Activated CD4-positive, alpha-beta T cell treated with anti-CD3 and anti-CD28 coated beads for 36 hours (primary cell): Measurements from ENCODE around the gene ELK3. TPM values are rescaled to one million over a fixed set of nuclear protein-coding genes. Genes with fewer than 3 reads are reported as not detected.

Source experiments
- ATAC-seq: fragments of 200-7000 bp; cut with Tn5 transposase; one replicate; pipeline ENCODE4 v1.10.0; 2021; ENCODE audit warnings: mild to moderate bottlenecking, moderate library complexity
- CTCF ChIA-PET: fragments of 350-600 bp; sonication (Branson Sonifier 250); formaldehyde crosslinking; loops from one replicate; lab custom pipeline; 2021; ENCODE audit warnings: antibody characterized with exemption; lab: Charles Lee
- POLR2A ChIA-PET: fragments of 350-600 bp; sonication (Branson Sonifier 250); formaldehyde crosslinking; loops from one replicate; lab custom pipeline; 2021; ENCODE audit warnings: antibody characterized with exemption, inconsistent platforms; lab: Charles Lee
- DNase-seq: peaks from one replicate; pipeline ENCODE4 v3.0.0-alpha.2; 2020
- H3K27ac Mint-ChIP-seq: one replicate; pipeline ENCODE4 v1.8.0; 2021; ENCODE audit warnings: mixed read lengths
- H3K27me3 Mint-ChIP-seq: one replicate; pipeline ENCODE4 v1.8.0; 2021; ENCODE audit warnings: mixed read lengths
- H3K36me3 Mint-ChIP-seq: one replicate; pipeline ENCODE4 v1.8.0; 2021; ENCODE audit warnings: low read depth, mixed read lengths
- H3K4me1 Mint-ChIP-seq: one replicate; pipeline ENCODE4 v1.8.0; 2021; ENCODE audit warnings: mixed read lengths
- H3K4me3 Mint-ChIP-seq: one replicate; pipeline ENCODE4 v1.8.0; 2021; ENCODE audit warnings: mild to moderate bottlenecking, moderate library complexity, mixed read lengths
- H3K9me3 Mint-ChIP-seq: one replicate; pipeline ENCODE4 v1.8.0; 2021; ENCODE audit warnings: low read depth, mixed read lengths
- intact Hi-C, 2 experiments: fragments of 100-400 bp; cut with DNase I in 1 of 2; cut with micrococcal nuclease in 1 of 2; formaldehyde crosslinking; loops; one replicate each; pipeline versions ENCODE4 v1.14.2 to v1.15.1; 2022 to 2024; cut with DNase I, micrococcal nuclease
- total RNA-seq, 2 experiments: library from RNA; stranded (reverse); gene quantifications; one replicate each; pipeline ENCODE4 v1.2.3, GENCODE V29; 2021

ELK3 gene
- total RNA-seq, 2 experiments from 2014 or later = 17.0 to 17.4 TPM

- intact Hi-C loops = no loop called here
- peaks cover 58% of the 10 kb centered on the region for H3K36me3 Mint-ChIP-seq
Observed at GRCh38 chr12:96285158-96285557, 91.0 kb downstream of the ELK3 start.

DNA sequence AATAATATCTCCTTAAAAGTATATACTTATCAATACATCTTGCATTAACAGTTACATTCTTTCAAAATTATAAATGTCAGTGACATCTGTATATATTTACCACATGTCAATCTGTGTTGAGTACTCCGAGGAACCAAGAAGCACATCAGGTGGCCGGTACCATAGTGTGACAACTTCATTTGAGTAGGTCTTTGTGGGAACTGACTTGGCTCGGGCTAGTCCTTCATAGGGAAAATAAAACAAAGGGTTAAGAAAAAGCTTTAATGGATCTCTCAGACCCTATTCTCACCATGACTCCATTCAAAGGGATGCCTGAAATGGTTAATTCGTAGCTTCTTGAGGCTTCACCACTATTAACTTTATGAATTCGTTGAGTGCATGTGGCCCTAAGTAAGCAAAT is 94.9 kb downstream of the ELK3 start:
- intact Hi-C loops = no loop called here
- ChIA-PET POLR2A (no interaction called here), CTCF (interaction anchor here (0.7 to 2.0 kb wide), 5 partner anchors 10 to 228 kb away, joined by 3 to 9 read pairs (median 3); no protein-coding TSS in a partner anchor)
- no peak overlapping the region for H3K4me3 Mint-ChIP-seq
- DNase-seq (no peak), ATAC-seq (no peak)
- no peaks in the 10 kb centered on the region for H3K27me3 Mint-ChIP-seq
- peaks cover 44% of the 10 kb centered on the region for H3K36me3 Mint-ChIP-seq
- H3K4me1 Mint-ChIP-seq = peaks cover 9% of the 10 kb centered on the region
- no peak overlapping the region for H3K27ac Mint-ChIP-seq
- no peaks in the 10 kb centered on the region for H3K9me3 Mint-ChIP-seq

More at GRCh38 chr12:96285158-96285557, 91.0 kb downstream of the ELK3 start:
- DNase-seq (no peak), ATAC-seq (no peak)
- Mint-ChIP-seq H3K4me3 (no peak overlapping the region), H3K9me3 (no peaks in the 10 kb centered on the region), H3K27me3 (no peaks in the 10 kb centered on the region), H3K27ac (no peak overlapping the region), H3K4me1 (peaks cover 9% of the 10 kb centered on the region)
- POLR2A ChIA-PET = no interaction called here
- CTCF ChIA-PET = interaction anchor here (0.6 kb wide), 1 partner anchor 10 kb away, joined by 3 read pairs; no protein-coding TSS in a partner anchor

DNA sequence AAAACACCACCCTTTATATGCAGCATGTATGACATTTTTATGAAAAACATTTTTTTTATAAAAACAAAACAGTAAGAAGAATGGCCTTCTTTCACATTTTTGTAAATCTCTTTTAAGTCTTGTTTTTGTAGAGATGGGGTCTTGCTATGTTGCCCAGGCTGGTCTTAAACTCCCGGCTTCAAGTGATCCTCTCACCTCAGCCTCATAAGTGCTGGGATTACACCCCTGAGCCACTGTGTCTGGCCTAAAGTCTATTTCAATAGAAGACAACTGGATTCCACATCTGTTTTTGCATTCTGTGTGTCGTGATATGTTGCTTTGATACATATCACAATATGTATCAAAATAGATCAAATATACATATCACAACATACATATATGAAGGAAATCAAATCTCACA is 98.9 kb downstream of the ELK3 start:
- no peaks in the 10 kb centered on the region for H3K9me3 Mint-ChIP-seq
- peaks cover 28% of the 10 kb centered on the region for H3K36me3 Mint-ChIP-seq
- intact Hi-C loops = no loop called here
- ChIA-PET CTCF (interaction anchor here (0.6 to 1.5 kb wide), 6 partner anchors 10 to 276 kb away, joined by 3 to 4 read pairs (median 3); no protein-coding TSS in a partner anchor), POLR2A (no interaction called here)
- H3K4me3 Mint-ChIP-seq = no peak overlapping the region
- no peaks in the 10 kb centered on the region for H3K27me3 Mint-ChIP-seq
- no peak overlapping the region for H3K27ac Mint-ChIP-seq
- peaks cover 27% of the 10 kb centered on the region for H3K4me1 Mint-ChIP-seq
- DNase-seq = no peak
- no peak for ATAC-seq

GRCh38 chr12:96294831-96295230 is 100.7 kb downstream of the ELK3 start:
- CTCF ChIA-PET = interaction anchor here (0.6 to 1.2 kb wide), 5 partner anchors 10 to 259 kb away, joined by 3 read pairs; partner anchors contain the start of genes CFAP54 and LTA4H
- H3K27ac Mint-ChIP-seq = no peak overlapping the region
- intact Hi-C loops = loop anchor here in 1 of 2 experiments (5.0 kb wide), 1 partner anchor 102 kb away; no protein-coding TSS in a partner anchor
- no peaks in the 10 kb centered on the region for H3K27me3 Mint-ChIP-seq
- peaks cover 25% of the 10 kb centered on the region for H3K4me1 Mint-ChIP-seq
- POLR2A ChIA-PET = no interaction called here
- no peak for ATAC-seq
- no peak for DNase-seq
- no peak overlapping the region for H3K4me3 Mint-ChIP-seq
- peaks cover 26% of the 10 kb centered on the region for H3K36me3 Mint-ChIP-seq
- H3K9me3 Mint-ChIP-seq = no peaks in the 10 kb centered on the region

DNA sequence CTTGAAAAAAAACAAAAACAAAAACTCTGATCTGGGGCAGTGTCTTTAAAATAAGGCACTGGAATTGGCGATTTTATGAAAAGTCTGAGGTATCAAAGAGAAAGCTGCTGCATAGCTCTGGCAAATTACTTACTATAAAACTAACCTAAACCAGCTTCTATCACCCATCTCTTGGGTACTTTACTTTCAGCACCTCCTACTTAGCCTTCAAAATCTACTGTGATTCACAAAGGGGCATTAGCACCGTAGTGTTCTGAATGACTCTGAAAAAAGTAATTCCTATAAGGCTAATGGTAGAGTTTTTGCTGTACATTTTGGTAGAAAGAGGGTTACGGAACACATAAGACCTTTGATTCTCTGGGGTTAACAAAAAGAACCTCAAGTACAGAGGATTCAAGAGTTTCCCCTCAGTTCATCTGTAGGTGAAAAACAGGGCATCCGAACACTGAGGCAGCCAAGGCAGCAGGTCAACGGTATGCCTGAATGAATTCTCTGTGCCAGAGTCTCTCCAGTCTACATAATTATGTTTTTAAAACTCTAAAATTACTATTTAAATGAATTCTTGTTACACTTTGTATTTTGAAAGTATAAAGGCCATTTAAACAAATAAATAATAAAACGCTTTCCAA is 101.5 kb downstream of the ELK3 start:
- Mint-ChIP-seq H3K27me3 (no peaks in the 10 kb centered on the region), H3K36me3 (peaks cover 27% of the 10 kb centered on the region), H3K27ac (peak overlapping the region; percentile 74), H3K4me3 (no peak overlapping the region), H3K9me3 (no peaks in the 10 kb centered on the region), H3K4me1 (peaks cover 25% of the 10 kb centered on the region)
- DNase-seq = no peak
- ChIA-PET CTCF (interaction anchor here (0.6 to 1.2 kb wide), 8 partner anchors 11 to 260 kb away, joined by 3 to 4 read pairs (median 3); partner anchors contain the start of genes CFAP54 and LTA4H), POLR2A (interaction anchor here (0.6 kb wide), 1 partner anchor 191 kb away, joined by 3 read pairs; no protein-coding TSS in a partner anchor)
- peak; percentile 93 for ATAC-seq
- intact Hi-C loops = loop anchor here in 1 of 2 experiments (5.0 kb wide), 1 partner anchor 102 kb away; no protein-coding TSS in a partner anchor

DNA sequence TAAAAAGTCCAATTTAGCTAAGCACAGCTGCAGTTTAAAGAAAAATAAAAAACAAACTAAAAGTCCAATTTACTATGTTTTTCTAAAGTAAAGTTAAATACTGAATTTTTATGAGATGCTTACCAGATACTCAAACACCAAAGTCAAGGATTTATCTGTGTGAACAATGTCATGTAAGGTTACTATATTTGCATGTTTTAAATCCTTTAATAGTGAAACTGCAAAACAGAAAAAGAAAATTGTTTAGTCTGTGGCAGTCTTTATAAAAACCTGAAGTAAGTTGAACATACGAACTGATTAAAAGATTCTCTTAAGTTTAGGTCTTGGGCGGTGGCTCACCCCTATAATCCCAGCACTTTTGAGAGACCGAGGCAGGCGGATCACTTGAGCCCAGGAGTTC is 103.3 kb downstream of the ELK3 start:
- no peak for ATAC-seq
- Mint-ChIP-seq H3K9me3 (no peaks in the 10 kb centered on the region), H3K27me3 (no peaks in the 10 kb centered on the region), H3K27ac (no peak overlapping the region), H3K4me1 (peaks cover 28% of the 10 kb centered on the region), H3K4me3 (no peak overlapping the region), H3K36me3 (peaks cover 26% of the 10 kb centered on the region)
- CTCF ChIA-PET = interaction anchor here (0.7 to 1.0 kb wide), 2 partner anchors 47 to 109 kb away, joined by 3 read pairs; no protein-coding TSS in a partner anchor
- POLR2A ChIA-PET = no interaction called here
- intact Hi-C loops = loop anchor here in 1 of 2 experiments (5.0 kb wide), 1 partner anchor 100 kb away; no protein-coding TSS in a partner anchor
- no peak for DNase-seq

- CTCF ChIA-PET = interaction anchor here (1.6 kb wide), 1 partner anchor 10 kb away, joined by 9 read pairs; no protein-coding TSS in a partner anchor
Observed at GRCh38 chr12:96300064-96300463, 105.9 kb downstream of the ELK3 start.

DNA sequence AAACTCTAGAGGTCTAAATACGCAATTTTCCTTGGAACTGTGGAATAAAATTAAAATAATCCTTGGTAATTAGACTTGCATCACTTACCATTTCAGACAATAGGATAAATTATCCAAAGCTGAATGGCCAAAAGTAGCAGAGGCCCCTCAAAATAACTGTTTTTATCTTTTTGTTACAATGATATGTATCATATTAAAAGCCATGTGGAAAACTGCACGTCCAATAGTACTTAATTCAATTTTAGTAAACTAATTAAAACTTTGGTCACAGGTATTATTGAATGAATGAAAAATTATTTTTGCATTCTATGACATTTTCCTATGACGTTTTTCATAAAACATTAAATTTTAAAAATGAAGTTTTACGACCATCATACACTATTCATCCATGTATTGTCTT is 107.6 kb downstream of the ELK3 start:
- no peak overlapping the region for H3K4me3 Mint-ChIP-seq
- H3K27ac Mint-ChIP-seq = no peak overlapping the region
- peaks cover 9% of the 10 kb centered on the region for H3K4me1 Mint-ChIP-seq
- intact Hi-C loops = no loop called here
- DNase-seq = no peak
- no peaks in the 10 kb centered on the region for H3K27me3 Mint-ChIP-seq
- H3K9me3 Mint-ChIP-seq = no peaks in the 10 kb centered on the region
- peaks cover 16% of the 10 kb centered on the region for H3K36me3 Mint-ChIP-seq
- ATAC-seq = no peak
- POLR2A ChIA-PET = no interaction called here
- CTCF ChIA-PET = no interaction called here

More at GRCh38 chr12:96300064-96300463, 105.9 kb downstream of the ELK3 start:
- Mint-ChIP-seq H3K9me3 (no peaks in the 10 kb centered on the region), H3K4me3 (no peak overlapping the region), H3K4me1 (peaks cover 23% of the 10 kb centered on the region), H3K27me3 (no peaks in the 10 kb centered on the region), H3K36me3 (peaks cover 19% of the 10 kb centered on the region), H3K27ac (no peak overlapping the region)
- intact Hi-C loops = no loop called here
- ATAC-seq (no peak), DNase-seq (no peak)
- POLR2A ChIA-PET = no interaction called here

- Mint-ChIP-seq H3K36me3 (peaks cover 12% of the 10 kb centered on the region), H3K9me3 (no peaks in the 10 kb centered on the region), H3K4me1 (peaks cover 8% of the 10 kb centered on the region), H3K4me3 (no peak overlapping the region), H3K27ac (no peak overlapping the region), H3K27me3 (no peaks in the 10 kb centered on the region)
- CTCF ChIA-PET = interaction anchor here (0.6 to 1.7 kb wide), 6 partner anchors 10 to 146 kb away, joined by 3 to 9 read pairs (median 4); no protein-coding TSS in a partner anchor
- POLR2A ChIA-PET = no interaction called here
- intact Hi-C loops = no loop called here
- ATAC-seq = no peak
- DNase-seq = no peak
Observed at GRCh38 chr12:96302687-96303310, 108.6 kb downstream of the ELK3 start.

DNA sequence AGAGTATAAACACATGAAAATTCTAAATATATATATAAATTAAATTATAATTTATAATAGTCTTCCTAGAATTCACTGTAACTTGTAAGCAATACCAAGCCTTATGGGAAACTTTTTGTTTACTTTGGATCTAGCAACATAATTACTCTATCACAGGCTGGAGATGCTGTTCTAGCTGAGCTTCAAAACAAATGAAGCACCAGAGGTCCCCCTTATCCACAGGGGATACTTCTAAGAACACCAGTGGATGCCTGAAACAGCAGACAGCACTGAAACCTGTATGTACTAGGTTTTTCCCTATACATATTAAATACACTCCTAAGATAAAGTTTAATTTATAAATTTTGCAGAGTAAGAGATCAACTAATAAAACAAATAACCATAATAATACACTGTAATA is 109.5 kb downstream of the ELK3 start:
- CTCF ChIA-PET = interaction anchor here (0.6 to 1.7 kb wide), 3 partner anchors 9 to 147 kb away, joined by 3 to 9 read pairs (median 4); no protein-coding TSS in a partner anchor
- Mint-ChIP-seq H3K4me1 (peaks cover 8% of the 10 kb centered on the region), H3K27ac (no peak overlapping the region), H3K27me3 (no peaks in the 10 kb centered on the region), H3K4me3 (no peak overlapping the region), H3K9me3 (no peaks in the 10 kb centered on the region), H3K36me3 (peaks cover 12% of the 10 kb centered on the region)
- ATAC-seq (no peak), DNase-seq (no peak)
- intact Hi-C loops = no loop called here
- POLR2A ChIA-PET = no interaction called here

GRCh38 chr12:96305665-96306064 is 111.5 kb downstream of the ELK3 start:
- Mint-ChIP-seq H3K4me1 (peaks cover 5% of the 10 kb centered on the region), H3K9me3 (no peaks in the 10 kb centered on the region), H3K27ac (no peak overlapping the region), H3K36me3 (peaks cover 11% of the 10 kb centered on the region), H3K4me3 (no peak overlapping the region), H3K27me3 (no peaks in the 10 kb centered on the region)
- CTCF ChIA-PET = no interaction called here
- ATAC-seq (no peak), DNase-seq (no peak)
- POLR2A ChIA-PET = no interaction called here
- intact Hi-C loops = no loop called here
